Ectodermal cell (in vitro differentiated cells): ENCODE results near the gene DRAP1.

Source experiments
- H3K27ac ChIP-seq: 2 replicates; pipeline ENCODE4 v1.7.0; 2013; ENCODE audit warnings: mild to moderate bottlenecking, low read depth, low read length; ENCODE audit not compliant: insufficient read depth, poor library complexity, severe bottlenecking
- H3K27me3 ChIP-seq: 2 replicates; pipeline ENCODE4 v1.7.0; 2013; ENCODE audit warnings: mild to moderate bottlenecking, low read length; ENCODE audit not compliant: insufficient read depth, control insufficient read depth, poor library complexity, severe bottlenecking
- H3K36me3 ChIP-seq: one replicate; pipeline ENCODE4 v1.7.0; 2013; ENCODE audit warnings: low read length; ENCODE audit not compliant: control insufficient read depth, insufficient read depth
- H3K4me1 ChIP-seq: one replicate; pipeline ENCODE4 v1.7.0; 2013; ENCODE audit warnings: low read length; ENCODE audit not compliant: control insufficient read depth, insufficient read depth
- H3K4me3 ChIP-seq: 2 replicates; pipeline ENCODE4 v1.7.0; 2013; ENCODE audit warnings: low read depth, low read length, control low read depth; ENCODE audit not compliant: insufficient read depth
- H3K9me3 ChIP-seq: 2 replicates; pipeline ENCODE4 v1.7.0; 2013; ENCODE audit warnings: mild to moderate bottlenecking, low read length, moderate library complexity; ENCODE audit not compliant: control insufficient read depth
- WGBS, 2 experiments: methylation state at CpG; one replicate each; pipeline ENCODE4 v1.1.7; 2013; ENCODE audit warnings: missing lambda C conversion rate in 2 of 2; 5-methylcytosine and 5-hydroxymethylcytosine counted together

DRAP1 gene

DNA sequence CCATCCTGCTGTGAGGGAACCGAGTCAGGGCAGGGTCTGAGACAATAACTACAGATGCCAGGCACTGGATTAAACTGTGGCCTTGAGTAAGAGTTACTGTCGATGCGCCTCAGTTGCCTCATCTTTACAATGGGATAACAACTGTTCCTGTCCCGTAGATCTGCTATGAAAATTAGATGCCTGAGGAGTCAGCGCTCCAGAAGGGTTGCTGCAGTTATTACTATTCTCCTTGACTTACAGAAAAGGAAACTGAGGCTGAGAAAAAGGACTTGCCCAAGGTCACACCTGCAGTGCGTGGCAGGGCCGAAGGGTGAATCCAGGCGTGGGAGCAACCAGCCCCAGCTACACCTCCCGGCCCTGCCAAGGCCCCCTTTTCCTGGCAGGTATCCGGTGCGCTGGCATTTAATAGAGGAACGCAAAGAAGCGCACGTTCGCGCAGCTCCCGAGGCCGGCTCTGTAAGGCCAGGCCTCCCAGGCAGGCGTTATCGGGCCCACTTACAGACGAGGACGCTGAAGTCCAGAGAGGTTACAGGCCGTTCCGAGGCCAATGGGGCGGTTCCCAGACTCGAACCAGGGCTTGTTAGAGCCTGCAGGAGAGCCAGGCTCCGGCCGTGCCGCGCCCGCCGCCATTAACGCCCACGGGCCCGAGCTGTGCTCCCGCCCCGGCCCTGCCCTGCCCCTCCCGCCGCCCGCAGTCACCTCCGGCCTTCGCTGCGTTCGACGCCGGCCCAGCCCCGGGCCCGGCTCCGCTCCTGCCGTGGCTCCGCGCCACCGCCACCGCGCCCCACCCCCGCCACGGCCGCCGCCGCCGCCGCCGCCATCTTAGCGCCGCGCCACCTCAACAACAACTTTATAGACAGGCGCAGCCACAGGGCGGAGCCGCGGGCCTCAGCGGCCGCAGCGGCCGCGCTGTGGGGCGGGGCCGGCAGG lies 750 bp upstream of the DRAP1 start, which contains the start of gene C11orf68:
Gene C11orf68, minus strand, starts transcription at position 852 of the 930 bp plus-strand sequence. Its CDS starts 31 bp downstream, at position 821.
- Histone ChIP-seq H3K4me1 (no peaks in the 10 kb centered on the region), H3K36me3 (peaks cover 5% of the 10 kb centered on the region), H3K4me3 (peak within 1 kb of the TSS; percentile 92), H3K9me3 (no peaks in the 10 kb centered on the region), H3K27me3 (no peaks in the 10 kb centered on the region), H3K27ac (no peak within 1 kb of the TSS)
- whole genome bisulfite sequencing, 2 experiments: 6 to 7% methylated on average over 77 of the region's 77 CpGs

DNA sequence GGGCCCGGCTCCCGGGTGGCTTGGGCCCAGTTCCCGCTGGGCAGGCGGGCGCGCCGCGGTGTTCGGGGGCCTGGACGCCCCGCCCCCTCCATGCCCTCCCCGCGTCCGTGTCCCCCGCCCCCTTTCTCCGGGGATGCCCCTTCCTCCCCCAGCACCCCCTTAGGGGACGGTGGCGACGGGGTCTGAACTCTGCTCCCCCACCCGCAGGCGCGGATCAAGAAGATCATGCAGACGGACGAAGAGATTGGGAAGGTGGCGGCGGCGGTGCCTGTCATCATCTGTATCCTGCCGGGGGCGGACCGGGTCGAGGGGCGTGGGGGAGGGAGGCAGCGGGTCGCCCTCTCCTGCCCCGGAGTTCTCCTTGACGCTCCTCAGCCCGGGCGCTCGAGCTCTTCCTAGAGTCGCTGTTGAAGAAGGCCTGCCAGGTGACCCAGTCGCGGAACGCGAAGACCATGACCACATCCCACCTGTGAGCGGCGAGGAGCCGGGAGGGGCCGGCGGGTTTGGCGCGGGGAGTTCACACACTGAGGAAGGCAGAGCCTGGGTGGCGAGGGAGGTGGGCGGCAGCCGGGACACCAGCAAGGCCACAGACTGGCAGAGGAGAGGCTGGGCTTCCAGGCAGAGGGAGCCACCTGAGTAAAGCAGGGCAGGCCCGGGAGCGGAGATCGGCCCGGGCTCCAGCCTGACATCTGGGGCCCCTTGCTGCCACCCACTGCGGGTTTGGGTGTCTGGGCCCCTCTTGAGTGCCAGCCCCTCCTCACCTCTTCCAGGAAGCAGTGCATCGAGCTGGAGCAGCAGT lies 546 bp downstream of the DRAP1 start:
- Histone ChIP-seq H3K4me3 (peak overlapping the region; percentile 77), H3K9me3 (no peaks in the 10 kb centered on the region), H3K27me3 (no peaks in the 10 kb centered on the region), H3K27ac (no peak overlapping the region), H3K36me3 (peaks cover 5% of the 10 kb centered on the region), H3K4me1 (no peaks in the 10 kb centered on the region)
- 3 to 4% methylated on average over 56 to 57 of the region's 60 CpGs for WGBS, 2 experiments

DNA sequence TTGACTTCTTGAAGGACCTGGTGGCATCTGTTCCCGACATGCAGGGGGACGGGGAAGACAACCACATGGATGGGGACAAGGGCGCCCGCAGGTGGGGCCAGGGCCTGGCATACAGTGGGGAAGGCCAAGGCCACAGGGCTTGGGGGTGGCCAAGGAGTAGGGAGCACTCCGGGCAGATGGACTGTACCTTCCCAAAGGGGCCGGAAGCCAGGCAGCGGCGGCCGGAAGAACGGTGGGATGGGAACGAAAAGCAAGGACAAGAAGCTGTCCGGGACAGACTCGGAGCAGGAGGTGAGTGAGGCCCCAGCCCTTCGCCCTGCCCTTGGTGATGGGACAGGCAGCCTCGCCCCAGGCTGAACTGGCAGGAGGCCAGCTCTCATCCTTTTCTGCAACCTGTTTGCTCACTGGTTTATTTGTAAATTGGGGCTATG lies 1.2 kb downstream of the DRAP1 start:
- no peak overlapping the region for H3K27ac ChIP-seq
- no peaks in the 10 kb centered on the region for H3K4me1 ChIP-seq
- H3K9me3 ChIP-seq: no peaks in the 10 kb centered on the region
- no peaks in the 10 kb centered on the region for H3K27me3 ChIP-seq
- peak overlapping the region; percentile 77 for H3K4me3 ChIP-seq
- 87 to 88% methylated on average over 15 of the region's 15 CpGs for WGBS, 2 experiments
- H3K36me3 ChIP-seq: peaks cover 5% of the 10 kb centered on the region

DNA sequence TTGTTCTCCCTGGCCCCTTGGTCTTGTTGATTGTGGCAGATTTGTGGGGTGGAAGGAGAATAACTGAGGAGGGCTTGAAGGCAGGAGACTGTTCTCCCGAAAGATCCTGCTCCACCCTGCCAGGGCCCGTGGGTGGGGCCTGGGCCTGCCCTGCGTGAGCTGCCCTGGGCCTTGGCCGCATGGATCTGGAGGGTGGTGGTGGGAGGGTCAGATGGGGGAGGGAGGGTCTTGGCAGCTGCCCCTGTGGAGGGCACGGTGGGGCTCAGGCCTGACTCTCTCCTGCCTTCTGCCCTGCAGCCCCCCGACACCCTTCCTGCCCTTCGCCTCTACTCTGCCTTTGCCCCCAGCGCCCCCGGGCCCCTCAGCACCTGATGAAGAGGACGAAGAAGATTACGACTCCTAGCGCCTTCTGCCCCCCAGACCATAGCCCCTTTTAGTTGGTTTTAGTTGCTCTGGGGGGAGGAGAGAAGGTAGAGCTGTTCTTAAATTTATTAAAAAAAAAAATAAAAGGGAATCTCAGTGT lies 1.9 kb downstream of the DRAP1 start:
- no peaks in the 10 kb centered on the region for H3K9me3 ChIP-seq
- no peak overlapping the region for H3K4me3 ChIP-seq
- no peaks in the 10 kb centered on the region for H3K27me3 ChIP-seq
- H3K27ac ChIP-seq: no peak overlapping the region
- no peaks in the 10 kb centered on the region for H3K4me1 ChIP-seq
- WGBS, 2 experiments: 93 to 94% methylated on average over 12 of the region's 12 CpGs
- peaks cover 5% of the 10 kb centered on the region for H3K36me3 ChIP-seq

DNA sequence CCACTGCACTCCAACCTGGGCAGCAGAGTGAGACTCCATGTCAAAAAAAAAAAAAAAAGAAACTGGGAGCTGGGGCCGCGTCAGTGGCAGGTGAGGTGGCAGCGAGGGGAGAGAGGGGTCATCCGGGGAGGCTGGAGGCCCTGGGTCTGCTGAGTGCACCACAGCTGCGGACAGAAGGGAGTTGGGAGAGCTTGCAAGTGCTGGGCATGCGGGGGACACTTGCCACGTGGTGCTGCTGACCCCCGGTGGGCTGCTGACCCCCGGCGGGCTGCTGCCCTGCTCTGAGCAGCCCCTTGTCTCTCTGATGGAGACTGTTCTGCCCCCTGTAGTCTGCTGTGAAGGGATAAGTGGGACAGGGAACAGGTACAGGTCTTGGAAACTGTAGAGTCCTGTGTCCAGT lies 2.6 kb downstream of the DRAP1 start:
- Histone ChIP-seq H3K36me3 (peaks cover 5% of the 10 kb centered on the region), H3K4me3 (no peak overlapping the region), H3K27me3 (no peaks in the 10 kb centered on the region), H3K9me3 (no peaks in the 10 kb centered on the region), H3K27ac (no peak overlapping the region), H3K4me1 (no peaks in the 10 kb centered on the region)
- WGBS, 2 experiments: 90 to 95% methylated on average over 10 of the region's 10 CpGs

DNA sequence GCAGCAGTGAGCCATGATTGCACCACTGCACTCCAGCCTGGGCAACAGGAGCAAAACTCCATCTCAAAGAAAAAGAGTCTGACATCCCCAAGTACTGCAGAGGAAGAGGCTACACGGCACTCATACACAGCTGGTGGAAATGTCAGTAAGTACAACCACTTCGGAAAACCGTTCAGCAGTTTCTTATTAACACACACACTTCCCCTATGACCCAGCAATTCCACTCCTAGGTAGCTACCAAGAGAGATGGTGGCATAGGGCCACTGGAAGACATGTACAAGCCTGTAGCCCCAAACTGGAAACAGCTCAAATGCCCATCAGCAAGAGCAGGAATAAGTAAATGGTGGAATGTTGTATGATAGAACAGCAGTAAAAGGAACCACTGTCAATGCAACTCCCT lies 3.3 kb downstream of the DRAP1 start:
- Histone ChIP-seq H3K4me1 (no peaks in the 10 kb centered on the region), H3K27me3 (no peaks in the 10 kb centered on the region), H3K27ac (no peak overlapping the region), H3K36me3 (peaks cover 5% of the 10 kb centered on the region), H3K9me3 (no peaks in the 10 kb centered on the region), H3K4me3 (no peak overlapping the region)
- WGBS, 2 experiments: 96% methylated on average over 3 of the region's 3 CpGs

DNA sequence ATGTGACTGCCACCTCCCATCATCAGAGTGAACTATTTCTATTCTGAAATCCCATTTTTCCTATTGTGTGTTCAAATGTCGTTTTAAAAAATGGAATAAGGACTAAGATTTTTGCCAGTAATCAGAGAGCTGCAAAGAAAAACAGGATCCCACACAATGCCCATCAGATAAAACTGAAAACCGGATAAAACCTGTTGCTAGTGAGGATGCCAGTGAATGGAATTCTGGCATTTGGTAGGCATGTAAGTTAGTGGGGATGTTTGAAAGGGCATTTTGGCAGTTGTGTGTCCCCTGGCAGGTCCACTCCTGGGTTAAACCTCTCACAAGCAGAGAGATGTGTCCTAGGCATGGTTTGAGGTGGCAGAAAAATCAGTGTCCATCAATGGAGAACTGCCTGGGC lies 6.2 kb downstream of the DRAP1 start:
- Histone ChIP-seq H3K27me3 (no peaks in the 10 kb centered on the region), H3K4me1 (no peaks in the 10 kb centered on the region), H3K36me3 (peaks cover 5% of the 10 kb centered on the region), H3K9me3 (no peaks in the 10 kb centered on the region), H3K4me3 (no peak overlapping the region), H3K27ac (no peak overlapping the region)
- 90 to 92% methylated on average over 2 of the region's 2 CpGs for WGBS, 2 experiments

DNA sequence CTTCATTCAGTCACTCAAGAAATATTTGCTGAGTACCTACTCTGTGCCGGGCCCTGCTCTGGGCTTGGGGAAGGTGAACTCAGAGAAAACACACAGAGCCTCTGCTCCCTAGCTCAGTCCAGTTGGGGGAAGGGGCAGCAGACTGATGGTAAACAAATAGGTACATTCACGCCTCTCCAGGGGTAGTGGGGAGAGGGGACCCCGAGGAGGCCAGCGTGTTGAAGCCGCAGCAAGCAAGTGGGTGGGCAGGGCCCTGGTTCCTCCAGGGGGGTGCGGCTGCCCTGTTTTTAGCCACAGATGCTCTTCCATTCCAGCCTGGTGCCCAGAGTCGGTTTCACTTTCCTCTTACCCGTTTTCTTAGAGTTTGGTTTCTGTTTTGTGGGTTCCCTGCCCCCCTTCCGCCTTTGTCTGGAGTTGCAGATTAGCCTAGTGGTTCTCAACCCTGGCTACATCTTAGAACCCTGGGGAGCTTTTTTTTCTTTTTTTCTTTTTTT lies 8.7 kb downstream of the DRAP1 start:
- Histone ChIP-seq H3K36me3 (no peaks in the 10 kb centered on the region), H3K4me1 (peaks cover 6% of the 10 kb centered on the region), H3K9me3 (no peaks in the 10 kb centered on the region), H3K27me3 (no peaks in the 10 kb centered on the region), H3K4me3 (no peak overlapping the region), H3K27ac (no peak overlapping the region)
- WGBS, 2 experiments: 76 to 82% methylated on average over 9 of the region's 9 CpGs

DNA sequence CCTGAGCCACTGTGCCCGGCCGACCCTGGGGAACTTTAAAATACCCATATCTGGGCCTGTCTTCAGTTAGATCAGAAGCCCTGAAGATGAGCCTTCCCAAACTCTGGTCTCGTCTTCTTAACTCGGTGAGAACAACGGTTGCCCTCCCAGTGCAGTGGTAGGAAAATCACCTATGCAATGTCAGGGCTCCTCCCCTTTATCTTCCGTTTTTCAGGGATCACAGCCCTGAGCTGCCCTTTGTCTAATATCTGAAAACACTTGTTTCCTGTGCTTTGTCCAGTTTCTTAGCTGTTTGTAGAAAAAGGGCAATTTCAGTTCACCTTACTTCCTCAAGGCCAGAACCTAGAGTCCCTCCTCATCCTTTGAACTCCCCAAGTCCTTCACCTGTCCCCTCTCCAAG lies 9.4 kb downstream of the DRAP1 start:
- no peak overlapping the region for H3K4me3 ChIP-seq
- no peak overlapping the region for H3K27ac ChIP-seq
- 85 to 87% methylated on average over 6 of the region's 6 CpGs for WGBS, 2 experiments
- peaks cover 6% of the 10 kb centered on the region for H3K4me1 ChIP-seq
- H3K27me3 ChIP-seq: no peaks in the 10 kb centered on the region
- H3K36me3 ChIP-seq: no peaks in the 10 kb centered on the region
- no peaks in the 10 kb centered on the region for H3K9me3 ChIP-seq
